GM19023 (cell line): ENCODE measurements around the gene ZBTB7C.

ENCODE experiments used
- ATAC-seq: cut with Tn5 transposase; IDR thresholded peaks from one replicate; pipeline ENCODE4 v1.9.1; 2021; ENCODE audit warnings: mild to moderate bottlenecking, moderate library complexity; ENCODE audit not compliant: unreplicated experiment

ZBTB7C gene

GRCh38 chr18:48263914-48264902 is 145.0 kb downstream of the ZBTB7C start:
- ATAC-seq: no peak

GRCh38 chr18:48263192-48263853 is 145.9 kb downstream of the ZBTB7C start:
- ATAC-seq: no peak

GRCh38 chr18:48260237-48260636 is 148.9 kb downstream of the ZBTB7C start:
- no peak for ATAC-seq

GRCh38 chr18:48256848-48257247 is 152.3 kb downstream of the ZBTB7C start:
- ATAC-seq: no peak

GRCh38 chr18:48254077-48254602 is 155.0 kb downstream of the ZBTB7C start:
- no peak for ATAC-seq

GRCh38 chr18:48252525-48252924 is 156.7 kb downstream of the ZBTB7C start:
- no peak for ATAC-seq

GRCh38 chr18:48250918-48251317 is 158.3 kb downstream of the ZBTB7C start:
- no peak for ATAC-seq

GRCh38 chr18:48250362-48250907 is 158.7 kb downstream of the ZBTB7C start:
- ATAC-seq: no peak

- no peak for ATAC-seq
Measured at GRCh38 chr18:48249854-48250253, 159.3 kb downstream of the ZBTB7C start.

GRCh38 chr18:48244530-48244929 is 164.7 kb downstream of the ZBTB7C start:
- no peak for ATAC-seq

GRCh38 chr18:48238636-48239035 is 170.5 kb downstream of the ZBTB7C start:
- no peak for ATAC-seq

- no peak for ATAC-seq
Measured at GRCh38 chr18:48238206-48238605, 171.0 kb downstream of the ZBTB7C start.

- no peak for ATAC-seq
Measured at GRCh38 chr18:48236822-48237221, 172.4 kb downstream of the ZBTB7C start.

- no peak for ATAC-seq
Measured at GRCh38 chr18:48230467-48231113, 178.6 kb downstream of the ZBTB7C start.

GRCh38 chr18:48229552-48229981 is 179.6 kb downstream of the ZBTB7C start:
- ATAC-seq: no peak

- no peak for ATAC-seq
Measured at GRCh38 chr18:48228841-48229240, 180.3 kb downstream of the ZBTB7C start.

- no peak for ATAC-seq
Measured at GRCh38 chr18:48228301-48228715, 180.9 kb downstream of the ZBTB7C start.

GRCh38 chr18:48227206-48227605 is 182.0 kb downstream of the ZBTB7C start:
- no peak for ATAC-seq

GRCh38 chr18:48226401-48226800 is 182.8 kb downstream of the ZBTB7C start:
- ATAC-seq: no peak

- ATAC-seq: no peak
Measured at GRCh38 chr18:48222118-48222517, 187.1 kb downstream of the ZBTB7C start.
